MCF 10A (cell line): Measurements from ENCODE around the gene KCNMA1. TPM values are rescaled to one million over a fixed set of nuclear protein-coding genes. Genes with fewer than 3 reads are reported as not detected.

Experiments used
- BruUV-seq: library from RNA; stranded (reverse); fragments of 400-500 nt; replicated peaks from 2 replicates; lab custom pipeline; 2021; lab: Mats Ljungman, UMichigan
- CTCF ChIA-PET: fragments of 300-600 bp; sonication (Branson Sonifier 250); formaldehyde crosslinking; extraction: SDS; loops from one replicate; lab custom pipeline; 2021; ENCODE audit warnings: antibody characterized with exemption, inconsistent platforms; lab: Yijun Ruan, JAX
- POLR2A ChIA-PET: fragments of 300-600, 350-650 bp; sonication (Branson Sonifier 250); formaldehyde crosslinking; extraction: SDS; loops from one replicate; lab custom pipeline; 2020; ENCODE audit warnings: antibody characterized with exemption, inconsistent platforms; lab: Yijun Ruan, JAX
- DNase-seq: peaks from one replicate; pipeline ENCODE4 v3.0.0-alpha.2; 2018; ENCODE audit not compliant: unreplicated experiment
- H3K27ac Mint-ChIP-seq: one replicate; pipeline ENCODE4 v1.8.0; 2022; ENCODE audit warnings: mild to moderate bottlenecking, low read depth, mixed read lengths; ENCODE audit not compliant: unreplicated experiment
- H3K27me3 Mint-ChIP-seq: one replicate; pipeline ENCODE4 v1.8.0; 2022; ENCODE audit warnings: mixed read lengths; ENCODE audit not compliant: insufficient read depth, unreplicated experiment
- H3K36me3 Mint-ChIP-seq: one replicate; pipeline ENCODE4 v1.8.0; 2022; ENCODE audit warnings: mild to moderate bottlenecking, moderate library complexity, mixed read lengths; ENCODE audit not compliant: insufficient read depth, unreplicated experiment
- H3K4me1 Mint-ChIP-seq: one replicate; pipeline ENCODE4 v1.8.0; 2022; ENCODE audit warnings: mixed read lengths; ENCODE audit not compliant: insufficient read depth, unreplicated experiment
- H3K4me3 Mint-ChIP-seq: one replicate; pipeline ENCODE4 v1.8.0; 2022; ENCODE audit warnings: mild to moderate bottlenecking, moderate library complexity, mixed read lengths; ENCODE audit not compliant: unreplicated experiment
- H3K9me3 Mint-ChIP-seq: one replicate; pipeline ENCODE4 v1.8.0; 2022; ENCODE audit warnings: mixed read lengths; ENCODE audit not compliant: unreplicated experiment
- intact Hi-C: fragments of 100-400 bp; cut with micrococcal nuclease; formaldehyde crosslinking; loops from 2 replicates; pipeline ENCODE4 v1.14.1; 2022
- total RNA-seq: library from RNA; stranded (reverse); gene quantifications from 2 replicates; pipeline ENCODE4 v1.2.3, GENCODE V29; 2022
- TF ChIP-seq, protein P1 (sequence below): fragments of 200-600 bp; IDR thresholded peaks from one replicate; pipeline ENCODE4 v1.8.0; 2022; ENCODE audit warnings: antibody characterized with exemption, mild to moderate bottlenecking; ENCODE audit not compliant: unreplicated experiment

Gene KCNMA1
- total RNA-seq, 1 experiment from 2014 or later = 7.5 TPM

DNA sequence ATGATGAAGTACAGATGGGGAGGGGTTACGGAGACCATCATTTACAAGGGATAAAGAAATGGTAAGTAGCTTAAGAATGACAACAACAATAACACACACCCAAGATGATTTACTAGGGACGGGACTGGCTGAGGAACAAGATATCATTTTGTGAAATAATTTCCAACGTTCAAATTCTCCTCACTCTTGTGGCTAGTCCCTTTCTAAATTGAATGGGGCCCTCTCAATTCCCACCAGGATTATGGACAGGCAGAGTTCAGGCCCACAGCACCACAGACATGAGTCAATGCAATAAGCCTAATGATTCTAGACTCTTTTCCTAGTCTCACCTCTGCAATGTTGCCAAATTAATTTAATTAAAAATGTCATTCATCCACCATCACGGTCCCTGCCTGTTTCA is 448.1 kb downstream of the KCNMA1 start:
- H3K27ac Mint-ChIP-seq = no peak overlapping the region
- POLR2A ChIA-PET = no interaction called here
- intact Hi-C loops = no loop called here
- BruUV-seq = no TSS peak
- no peaks in the 10 kb centered on the region for H3K36me3 Mint-ChIP-seq
- CTCF ChIA-PET = interaction anchor here (0.6 kb wide), 1 partner anchor 9 kb away, joined by 3 read pairs; no protein-coding TSS in a partner anchor
- no peaks in the 10 kb centered on the region for H3K9me3 Mint-ChIP-seq
- TF ChIP-seq, protein P1, sequence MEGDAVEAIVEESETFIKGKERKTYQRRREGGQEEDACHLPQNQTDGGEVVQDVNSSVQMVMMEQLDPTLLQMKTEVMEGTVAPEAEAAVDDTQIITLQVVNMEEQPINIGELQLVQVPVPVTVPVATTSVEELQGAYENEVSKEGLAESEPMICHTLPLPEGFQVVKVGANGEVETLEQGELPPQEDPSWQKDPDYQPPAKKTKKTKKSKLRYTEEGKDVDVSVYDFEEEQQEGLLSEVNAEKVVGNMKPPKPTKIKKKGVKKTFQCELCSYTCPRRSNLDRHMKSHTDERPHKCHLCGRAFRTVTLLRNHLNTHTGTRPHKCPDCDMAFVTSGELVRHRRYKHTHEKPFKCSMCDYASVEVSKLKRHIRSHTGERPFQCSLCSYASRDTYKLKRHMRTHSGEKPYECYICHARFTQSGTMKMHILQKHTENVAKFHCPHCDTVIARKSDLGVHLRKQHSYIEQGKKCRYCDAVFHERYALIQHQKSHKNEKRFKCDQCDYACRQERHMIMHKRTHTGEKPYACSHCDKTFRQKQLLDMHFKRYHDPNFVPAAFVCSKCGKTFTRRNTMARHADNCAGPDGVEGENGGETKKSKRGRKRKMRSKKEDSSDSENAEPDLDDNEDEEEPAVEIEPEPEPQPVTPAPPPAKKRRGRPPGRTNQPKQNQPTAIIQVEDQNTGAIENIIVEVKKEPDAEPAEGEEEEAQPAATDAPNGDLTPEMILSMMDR = no peak
- H3K4me1 Mint-ChIP-seq = no peaks in the 10 kb centered on the region
- no peaks in the 10 kb centered on the region for H3K27me3 Mint-ChIP-seq
- no peak for DNase-seq
- H3K4me3 Mint-ChIP-seq = no peak overlapping the region

DNA sequence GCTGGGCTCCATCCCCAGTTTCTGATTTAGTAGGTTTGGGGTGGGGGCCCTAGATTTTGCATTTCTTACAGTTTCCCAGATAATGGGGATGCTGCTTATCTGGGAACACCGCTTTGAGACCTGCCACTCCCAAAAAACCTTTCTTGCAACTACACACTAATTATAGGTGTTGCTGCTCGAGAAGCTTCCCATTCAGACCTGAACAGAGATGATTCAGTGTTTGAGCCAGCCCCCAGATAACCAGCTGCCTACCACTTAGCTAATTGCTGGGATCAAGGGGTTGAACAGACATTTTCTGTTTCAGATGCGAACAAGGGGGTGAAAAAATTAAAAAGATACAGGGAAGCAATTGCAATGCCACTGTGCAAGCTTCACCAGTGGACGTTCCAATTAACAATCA is 448.5 kb downstream of the KCNMA1 start:
- POLR2A ChIA-PET = interaction anchor here (0.7 kb wide), 1 partner anchor 447 kb away, joined by 3 read pairs; no protein-coding TSS in a partner anchor
- no peak overlapping the region for H3K27ac Mint-ChIP-seq
- H3K4me1 Mint-ChIP-seq = no peaks in the 10 kb centered on the region
- BruUV-seq = no TSS peak
- DNase-seq = no peak
- CTCF ChIA-PET = interaction anchor here (0.6 to 1.0 kb wide), 2 partner anchors 8 to 15 kb away, joined by 3 to 4 read pairs; no protein-coding TSS in a partner anchor
- no peaks in the 10 kb centered on the region for H3K36me3 Mint-ChIP-seq
- TF ChIP-seq, protein P1 = no peak
- H3K9me3 Mint-ChIP-seq = no peaks in the 10 kb centered on the region
- H3K4me3 Mint-ChIP-seq = no peak overlapping the region
- no peaks in the 10 kb centered on the region for H3K27me3 Mint-ChIP-seq
- intact Hi-C loops = no loop called here

DNA sequence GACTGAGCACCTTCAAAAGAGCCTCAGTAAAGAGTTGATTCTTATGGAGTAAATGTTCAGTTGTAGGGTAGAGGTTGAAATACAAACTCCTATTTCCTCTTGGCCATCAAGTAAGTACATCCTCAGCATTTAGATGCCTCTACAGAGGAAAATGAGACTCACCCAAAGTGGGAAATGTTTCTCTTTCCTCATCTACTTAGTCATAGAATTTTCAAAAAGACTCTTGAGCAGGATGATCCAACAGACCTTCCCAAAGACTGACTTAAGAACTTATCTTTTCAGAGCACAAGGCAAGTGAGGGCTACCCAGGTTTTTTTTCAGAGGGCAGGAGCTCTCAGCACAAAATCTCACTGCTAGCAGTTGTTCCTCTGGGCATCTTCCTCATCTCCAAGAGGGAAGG is 449.1 kb downstream of the KCNMA1 start:
- H3K9me3 Mint-ChIP-seq = no peaks in the 10 kb centered on the region
- TF ChIP-seq, protein P1 = no peak
- no peak overlapping the region for H3K27ac Mint-ChIP-seq
- H3K27me3 Mint-ChIP-seq = no peaks in the 10 kb centered on the region
- ChIA-PET POLR2A (interaction anchor here (0.6 to 0.7 kb wide), 2 partner anchors 16 to 447 kb away, joined by 3 to 4 read pairs; no protein-coding TSS in a partner anchor), CTCF (interaction anchor here (1.0 kb wide), 1 partner anchor 14 kb away, joined by 4 read pairs; no protein-coding TSS in a partner anchor)
- intact Hi-C loops = no loop called here
- DNase-seq = no peak
- no peaks in the 10 kb centered on the region for H3K4me1 Mint-ChIP-seq
- no peaks in the 10 kb centered on the region for H3K36me3 Mint-ChIP-seq
- H3K4me3 Mint-ChIP-seq = no peak overlapping the region
- no TSS peak for BruUV-seq

DNA sequence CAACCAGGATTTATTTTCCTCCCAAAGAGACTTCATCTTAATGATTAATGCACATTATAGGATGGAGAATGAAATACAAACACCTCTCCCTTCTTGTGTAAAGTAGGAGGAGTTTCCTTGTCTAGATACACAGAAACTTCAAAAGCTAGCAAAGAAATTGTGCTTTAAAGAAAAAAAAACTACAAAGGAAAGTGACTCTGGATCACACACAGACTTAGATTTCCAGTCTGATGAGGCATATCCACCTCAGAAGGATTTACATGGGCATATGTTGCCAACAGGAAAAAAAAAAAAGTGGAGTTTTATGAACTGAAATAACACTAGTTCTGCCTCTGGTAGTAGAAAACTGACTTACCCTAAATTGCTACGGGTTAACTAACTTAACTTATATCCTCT is 449.6 kb downstream of the KCNMA1 start:
- H3K27me3 Mint-ChIP-seq = no peaks in the 10 kb centered on the region
- no peaks in the 10 kb centered on the region for H3K36me3 Mint-ChIP-seq
- BruUV-seq = no TSS peak
- H3K4me1 Mint-ChIP-seq = no peaks in the 10 kb centered on the region
- intact Hi-C loops = no loop called here
- TF ChIP-seq, protein P1 = no peak
- no peak overlapping the region for H3K27ac Mint-ChIP-seq
- no peaks in the 10 kb centered on the region for H3K9me3 Mint-ChIP-seq
- ChIA-PET CTCF (interaction anchor here (1.7 kb wide), 1 partner anchor 14 kb away, joined by 8 read pairs; no protein-coding TSS in a partner anchor), POLR2A (interaction anchor here (0.6 kb wide), 1 partner anchor 17 kb away, joined by 4 read pairs; no protein-coding TSS in a partner anchor)
- no peak overlapping the region for H3K4me3 Mint-ChIP-seq
- DNase-seq = no peak
